Spinal cord (tissue), 10 donors: ENCODE data around the gene CABLES1. TPM values are rescaled to one million over a fixed set of nuclear protein-coding genes. Genes with fewer than 3 reads are reported as not detected.

Source experiments
- DNase-seq, 6 donors: peaks; one replicate each; pipeline versions ENCODE4 v3.0.0 to v3.0.0-alpha.2; 2013 to 2015; ENCODE audit warnings: low spot score in 6 of 6, low read depth in 4 of 6
- H3K27ac ChIP-seq: one replicate; pipeline ENCODE4 v1.5.1; 2013; ENCODE audit warnings: low read depth, low read length, control low read depth
- H3K27me3 ChIP-seq: one replicate; pipeline ENCODE4 v1.6.1; 2013; ENCODE audit warnings: low read length; ENCODE audit not compliant: control insufficient read depth, insufficient read depth
- H3K36me3 ChIP-seq: one replicate; pipeline ENCODE4 v1.6.1; 2013; ENCODE audit warnings: low read length; ENCODE audit not compliant: control insufficient read depth, insufficient read depth
- H3K4me1 ChIP-seq: one replicate; pipeline ENCODE4 v1.6.1; 2013; ENCODE audit warnings: low read length; ENCODE audit not compliant: control insufficient read depth, insufficient read depth
- H3K4me3 ChIP-seq: one replicate; pipeline ENCODE4 v1.5.1; 2013; ENCODE audit warnings: low read depth, low read length, control low read depth
- H3K9me3 ChIP-seq: one replicate; pipeline ENCODE4 v1.6.1; 2013; ENCODE audit warnings: low read length; ENCODE audit not compliant: control insufficient read depth, insufficient read depth
- WGBS: methylation state at CpG from one replicate; pipeline ENCODE4 v1.1.5; 2013; ENCODE audit warnings: missing lambda C conversion rate; ENCODE audit not compliant: insufficient coverage; 5-methylcytosine and 5-hydroxymethylcytosine counted together
- polyA plus RNA-seq, 2 donors: library from polyadenylated mRNA; unstranded; fragments of 120-200 nt; gene quantifications; one replicate each; pipeline ENCODE4 v1.2.1, GENCODE V29; 2013; ENCODE audit not compliant: insufficient read length in 2 of 2
- total RNA-seq, 2 donors: library from RNA; depleted of rRNA in 1 of 2; stranded (reverse); fragments of 120-200 nt in 1 of 2; fragments of >200 nt in 1 of 2; gene quantifications; one replicate each; pipeline versions ENCODE4 v1.2.3 to v1.2.4, GENCODE V29; 2013 to 2014
- donor health status: healthy.

The CABLES1 gene
- total and polyA plus RNA-seq, 4 donors, result 7.6 to 30.4 (median 12.2) TPM

DNA sequence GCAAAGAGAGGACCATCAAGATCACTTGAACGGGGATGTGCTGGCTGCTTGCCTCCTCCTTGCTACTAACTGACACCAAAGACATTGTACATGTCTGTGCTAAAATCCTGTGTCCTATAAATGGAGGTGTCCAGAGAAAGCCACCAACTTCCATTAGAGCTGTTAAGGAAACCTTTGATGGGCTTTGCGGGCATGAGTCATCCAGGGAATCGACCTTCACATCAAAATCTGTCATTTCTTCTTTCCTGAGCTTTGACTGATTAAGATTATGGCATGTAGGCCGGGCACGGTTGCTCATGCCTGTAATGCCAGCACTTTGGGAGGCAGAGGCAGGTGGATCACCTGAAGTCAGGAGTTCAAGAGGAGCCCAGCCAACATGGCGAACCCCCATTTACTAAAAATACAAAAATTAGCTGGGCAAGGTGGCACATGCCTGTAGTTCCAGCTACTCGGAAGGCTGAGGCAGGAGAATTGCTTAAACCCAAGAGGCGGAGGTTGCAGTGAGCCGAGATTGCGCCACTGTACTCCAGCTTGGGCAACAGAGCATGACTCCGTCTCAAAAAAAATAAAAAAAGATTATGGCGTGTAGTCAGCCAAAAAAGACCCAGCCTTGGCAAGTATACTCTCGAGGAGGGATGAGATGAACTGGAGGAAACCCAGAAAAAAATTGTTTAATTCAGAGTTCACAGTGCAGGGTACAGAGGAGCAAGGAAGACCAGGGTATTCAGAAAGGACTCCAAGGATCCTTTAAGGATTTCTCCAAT, 115.8 kb downstream of the CABLES1 start:
- Histone ChIP-seq H3K9me3 (peaks cover 3% of the 10 kb centered on the region), H3K4me1 (no peaks in the 10 kb centered on the region), H3K36me3 (peaks cover 35% of the 10 kb centered on the region), H3K27me3 (no peaks in the 10 kb centered on the region), H3K27ac (no peak overlapping the region), H3K4me3 (no peak overlapping the region)
- no peak for DNase-seq
- WGBS, result 95% methylated on average over 8 of the region's 13 CpGs

DNA sequence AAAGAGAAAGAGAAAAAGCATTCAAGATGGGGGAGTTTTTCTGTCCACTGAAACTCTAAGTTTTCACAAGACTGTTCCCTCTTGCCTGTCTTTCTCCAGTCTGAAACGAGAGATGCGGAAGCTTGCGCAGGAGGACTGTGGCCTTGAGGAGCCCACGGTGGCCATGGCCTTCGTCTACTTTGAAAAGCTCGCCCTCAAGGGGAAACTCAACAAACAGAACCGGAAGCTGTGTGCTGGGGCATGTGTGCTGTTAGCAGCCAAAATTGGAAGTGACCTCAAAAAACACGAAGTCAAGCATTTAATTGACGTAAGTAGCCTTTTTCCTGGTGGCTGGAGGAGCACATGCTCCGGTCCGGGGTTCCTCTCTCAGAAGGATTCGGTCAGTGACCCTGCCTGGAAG, 118.3 kb downstream of the CABLES1 start:
- no peak overlapping the region for H3K27ac ChIP-seq
- no peak for DNase-seq
- H3K27me3 ChIP-seq, result no peaks in the 10 kb centered on the region
- WGBS, result 95% methylated on average over 12 of the region's 12 CpGs
- H3K4me1 ChIP-seq, result no peaks in the 10 kb centered on the region
- peaks cover 32% of the 10 kb centered on the region for H3K36me3 ChIP-seq
- H3K4me3 ChIP-seq, result no peak overlapping the region
- H3K9me3 ChIP-seq, result peaks cover 3% of the 10 kb centered on the region

- no peak overlapping the region for H3K4me3 ChIP-seq
- DNase-seq, result no peak
- H3K27ac ChIP-seq, result no peak overlapping the region
- WGBS, result 96% methylated on average over 8 of the region's 9 CpGs
- peaks cover 27% of the 10 kb centered on the region for H3K36me3 ChIP-seq
- H3K27me3 ChIP-seq, result no peaks in the 10 kb centered on the region
- H3K9me3 ChIP-seq, result no peaks in the 10 kb centered on the region
- H3K4me1 ChIP-seq, result peaks cover 19% of the 10 kb centered on the region
Observed at GRCh38 chr18:23257137-23257536, 121.9 kb downstream of the CABLES1 start.

DNA sequence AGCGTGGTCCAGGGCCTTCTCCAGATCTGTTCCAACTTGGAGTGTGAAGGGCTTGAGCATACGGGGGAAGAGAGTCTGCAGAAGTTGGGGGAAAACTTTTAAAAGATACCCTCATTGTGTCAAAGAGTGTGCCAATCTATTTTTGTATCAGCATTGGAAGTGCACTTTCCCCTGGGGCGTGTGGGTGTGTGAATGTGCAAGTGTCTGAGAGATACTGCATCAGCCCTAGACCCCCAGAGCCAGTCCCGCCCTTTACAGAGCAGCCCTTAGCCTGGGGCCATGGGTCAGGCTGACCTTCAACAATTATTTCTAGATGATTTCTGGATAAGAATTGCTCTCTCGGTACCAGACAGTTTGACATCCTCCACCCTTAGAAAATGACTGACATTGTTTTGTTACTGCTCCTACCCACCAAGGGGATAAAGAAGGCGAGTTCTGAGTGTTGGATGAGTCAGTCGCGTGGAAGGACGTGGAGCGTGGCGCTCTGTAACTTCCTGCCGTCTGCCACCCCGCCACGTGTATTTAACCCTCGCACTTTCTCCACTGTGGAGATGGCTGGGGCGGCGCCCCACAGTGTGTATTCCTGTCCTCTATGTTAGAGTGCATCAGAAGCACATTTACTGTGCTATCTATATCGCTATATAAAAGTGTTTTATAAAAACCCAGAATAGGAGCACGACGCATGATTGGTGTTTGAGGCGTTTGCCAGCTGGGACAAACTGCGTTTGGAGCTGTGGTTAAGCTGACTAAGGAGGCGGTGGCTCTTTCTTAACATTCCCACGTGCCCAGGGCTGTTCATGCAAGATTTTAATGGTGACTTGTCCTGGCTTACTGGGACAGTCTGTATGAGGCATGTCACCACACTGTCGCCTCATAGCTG, 122.6 kb downstream of the CABLES1 start:
- no peak overlapping the region for H3K4me3 ChIP-seq
- H3K36me3 ChIP-seq, result peaks cover 23% of the 10 kb centered on the region
- H3K4me1 ChIP-seq, result peaks cover 19% of the 10 kb centered on the region
- no peak overlapping the region for H3K27ac ChIP-seq
- 95% methylated on average over 16 of the region's 25 CpGs for WGBS
- H3K27me3 ChIP-seq, result no peaks in the 10 kb centered on the region
- H3K9me3 ChIP-seq, result no peaks in the 10 kb centered on the region
- DNase-seq, result peak in 1 of 6 donors; percentile 30

GRCh38 chr18:23258566-23259469, 123.5 kb downstream of the CABLES1 start:
- peak in 1 of 6 donors; percentile 59 for DNase-seq
- H3K27ac ChIP-seq, result no peak overlapping the region
- H3K4me3 ChIP-seq, result no peak overlapping the region
- H3K9me3 ChIP-seq, result no peaks in the 10 kb centered on the region
- peaks cover 25% of the 10 kb centered on the region for H3K4me1 ChIP-seq
- H3K27me3 ChIP-seq, result no peaks in the 10 kb centered on the region
- WGBS, result 93% methylated on average over 14 of the region's 15 CpGs
- peaks cover 15% of the 10 kb centered on the region for H3K36me3 ChIP-seq

DNA sequence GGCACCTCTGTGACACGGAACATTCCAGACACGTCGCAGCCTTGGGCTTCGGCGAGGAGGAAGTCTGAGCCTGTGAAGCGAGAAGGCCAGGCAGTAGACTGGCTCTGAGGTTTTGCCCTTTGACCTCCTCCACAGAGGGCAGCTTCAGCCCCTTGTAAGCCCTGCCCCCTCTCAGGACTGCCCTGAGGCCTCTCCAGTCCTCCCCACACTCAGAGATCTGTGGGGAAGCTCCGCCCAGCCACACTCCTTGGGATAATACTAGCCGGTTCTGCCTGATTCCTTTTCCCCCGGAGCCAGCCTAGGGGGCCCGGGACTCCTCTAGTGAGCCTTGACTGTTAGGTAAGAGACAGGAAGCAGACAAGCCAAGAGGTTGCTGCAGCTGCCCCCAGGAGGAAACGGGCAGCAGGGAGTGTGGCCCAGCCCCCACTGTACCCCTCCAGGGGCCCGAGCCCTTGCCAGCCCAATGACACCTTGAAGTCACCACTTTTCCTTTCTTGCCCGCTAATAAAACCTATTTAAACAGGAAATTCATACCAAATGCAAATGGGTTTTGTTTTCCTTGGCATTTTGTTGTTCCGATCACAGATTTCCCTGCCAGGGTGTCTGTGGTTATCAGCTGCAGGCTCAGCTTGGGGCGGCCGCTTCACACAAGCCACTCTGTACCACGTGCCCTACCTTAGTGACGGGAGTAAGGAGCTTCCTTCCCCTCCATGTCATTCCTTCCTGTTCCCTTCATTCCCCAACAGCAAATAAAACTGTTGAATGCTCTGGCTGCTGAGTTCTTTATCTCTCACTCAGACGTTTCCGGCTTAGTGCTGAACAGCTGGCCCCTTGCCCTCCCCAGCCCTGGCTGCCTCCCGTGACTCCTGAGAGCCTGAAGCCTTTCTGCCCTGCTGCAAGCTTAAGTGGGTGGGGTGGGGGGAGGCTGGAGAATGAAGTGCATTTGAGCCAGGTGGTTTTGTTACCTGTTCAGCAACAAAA, 124.7 kb downstream of the CABLES1 start:
- WGBS, result 35% methylated on average over 17 of the region's 21 CpGs
- Histone ChIP-seq H3K9me3 (no peaks in the 10 kb centered on the region), H3K27me3 (no peaks in the 10 kb centered on the region), H3K27ac (peak overlapping the region; percentile 42), H3K36me3 (peaks cover 10% of the 10 kb centered on the region), H3K4me3 (no peak overlapping the region), H3K4me1 (peaks cover 25% of the 10 kb centered on the region)
- peak in 3 of 6 donors; percentile 22 to 69 (median 62) for DNase-seq

DNA sequence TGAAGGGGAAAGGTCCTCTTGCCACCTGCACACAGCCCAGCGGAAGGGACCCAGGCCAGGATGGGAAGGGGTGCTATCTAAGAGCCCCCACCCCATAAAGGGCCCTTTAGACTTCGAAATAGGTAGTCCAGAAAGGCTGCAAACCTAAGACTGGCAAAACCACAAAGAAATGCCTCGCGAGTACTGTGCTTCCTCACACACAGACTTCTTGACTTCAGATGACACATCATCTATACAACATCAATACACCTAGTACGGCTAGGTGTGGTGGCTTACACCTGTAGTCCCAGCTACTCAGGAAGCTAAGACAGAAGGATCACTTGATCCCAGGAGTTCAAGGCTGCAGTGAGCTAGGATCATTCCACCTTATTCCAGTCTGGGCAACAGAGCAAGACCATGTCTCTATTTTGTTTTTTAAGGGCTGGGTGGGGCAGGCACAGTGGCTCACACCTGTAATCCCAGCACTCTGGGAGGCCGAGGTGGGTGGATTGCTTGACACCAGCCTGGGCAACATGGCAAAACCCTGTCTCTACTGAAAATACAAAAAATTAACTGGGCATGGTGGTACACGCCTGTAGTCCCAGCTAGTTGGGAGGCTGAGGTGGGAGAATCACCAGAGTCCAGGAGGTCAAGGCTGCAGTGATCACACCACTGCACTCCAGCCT, 125.8 kb downstream of the CABLES1 start:
- H3K4me1 ChIP-seq, result peaks cover 25% of the 10 kb centered on the region
- H3K36me3 ChIP-seq, result peaks cover 10% of the 10 kb centered on the region
- H3K27me3 ChIP-seq, result no peaks in the 10 kb centered on the region
- DNase-seq, result no peak
- WGBS, result 93% methylated on average over 5 of the region's 7 CpGs
- no peak overlapping the region for H3K4me3 ChIP-seq
- H3K9me3 ChIP-seq, result no peaks in the 10 kb centered on the region
- no peak overlapping the region for H3K27ac ChIP-seq

- WGBS, result 55% methylated on average over 3 of the region's 9 CpGs
- Histone ChIP-seq H3K4me3 (no peak overlapping the region), H3K36me3 (no peaks in the 10 kb centered on the region), H3K4me1 (peaks cover 30% of the 10 kb centered on the region), H3K27ac (no peak overlapping the region), H3K27me3 (no peaks in the 10 kb centered on the region), H3K9me3 (no peaks in the 10 kb centered on the region)
- peak in 3 of 6 donors; percentile 25 to 56 (median 47) for DNase-seq
Observed at GRCh38 chr18:23263551-23264235, 128.4 kb downstream of the CABLES1 start.
